GM21528 (cell line): ENCODE data around the gene ULK1.

Experiments
- ATAC-seq: cut with Tn5 transposase; IDR thresholded peaks from one replicate; pipeline ENCODE4 v1.9.1; 2021; ENCODE audit warnings: mild to moderate bottlenecking, moderate library complexity; ENCODE audit not compliant: unreplicated experiment, low FRiP score

Gene ULK1

GRCh38 chr12:131894313-131894860, at the start of gene ULK1:
Gene ULK1, plus strand, starts transcription at chr12:131894622. Its CDS starts 380 bp downstream, at chr12:131895002.
- ATAC-seq: peak; percentile 77

GRCh38 chr12:131844656-131845055, 49.8 kb upstream of the ULK1 start:
- no peak for ATAC-seq

DNA sequence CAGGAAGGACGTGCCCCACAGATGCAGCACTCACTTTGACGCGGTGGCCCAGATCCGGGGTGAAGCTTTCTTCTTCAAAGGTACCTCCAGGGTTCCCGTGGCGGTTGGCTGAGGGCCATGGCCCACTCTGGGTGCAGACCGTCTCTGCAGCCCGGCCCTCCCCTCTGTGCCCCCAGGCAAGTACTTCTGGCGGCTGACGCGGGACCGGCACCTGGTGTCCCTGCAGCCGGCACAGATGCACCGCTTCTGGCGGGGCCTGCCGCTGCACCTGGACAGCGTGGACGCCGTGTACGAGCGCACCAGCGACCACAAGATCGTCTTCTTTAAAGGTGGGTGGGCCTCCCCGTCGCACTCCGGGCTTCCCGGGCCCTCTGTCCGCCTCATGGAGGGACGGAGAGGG, 49.3 kb upstream of the ULK1 start:
- ATAC-seq: no peak

DNA sequence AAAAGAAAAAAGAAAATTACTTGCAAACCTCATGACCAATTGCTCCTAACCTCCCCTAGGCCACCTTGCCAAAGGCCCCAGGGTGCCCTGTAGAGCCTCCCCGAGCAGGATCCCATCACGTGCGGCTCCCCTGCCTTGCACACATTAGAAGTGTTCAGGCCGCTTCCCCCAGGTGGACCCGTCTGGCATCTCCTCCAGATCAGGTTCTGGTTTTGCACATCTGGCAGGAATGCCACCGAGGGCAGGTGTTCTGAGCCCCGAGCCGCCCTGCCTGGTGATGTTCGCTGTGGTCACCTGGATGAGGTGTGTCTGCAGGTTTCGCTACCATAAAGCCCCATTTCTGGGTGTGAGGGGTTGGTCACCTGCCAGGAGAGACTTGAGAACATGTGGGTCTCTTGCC, 47.0 kb upstream of the ULK1 start:
- no peak for ATAC-seq

GRCh38 chr12:131848753-131849152, 45.7 kb upstream of the ULK1 start:
- no peak for ATAC-seq

DNA sequence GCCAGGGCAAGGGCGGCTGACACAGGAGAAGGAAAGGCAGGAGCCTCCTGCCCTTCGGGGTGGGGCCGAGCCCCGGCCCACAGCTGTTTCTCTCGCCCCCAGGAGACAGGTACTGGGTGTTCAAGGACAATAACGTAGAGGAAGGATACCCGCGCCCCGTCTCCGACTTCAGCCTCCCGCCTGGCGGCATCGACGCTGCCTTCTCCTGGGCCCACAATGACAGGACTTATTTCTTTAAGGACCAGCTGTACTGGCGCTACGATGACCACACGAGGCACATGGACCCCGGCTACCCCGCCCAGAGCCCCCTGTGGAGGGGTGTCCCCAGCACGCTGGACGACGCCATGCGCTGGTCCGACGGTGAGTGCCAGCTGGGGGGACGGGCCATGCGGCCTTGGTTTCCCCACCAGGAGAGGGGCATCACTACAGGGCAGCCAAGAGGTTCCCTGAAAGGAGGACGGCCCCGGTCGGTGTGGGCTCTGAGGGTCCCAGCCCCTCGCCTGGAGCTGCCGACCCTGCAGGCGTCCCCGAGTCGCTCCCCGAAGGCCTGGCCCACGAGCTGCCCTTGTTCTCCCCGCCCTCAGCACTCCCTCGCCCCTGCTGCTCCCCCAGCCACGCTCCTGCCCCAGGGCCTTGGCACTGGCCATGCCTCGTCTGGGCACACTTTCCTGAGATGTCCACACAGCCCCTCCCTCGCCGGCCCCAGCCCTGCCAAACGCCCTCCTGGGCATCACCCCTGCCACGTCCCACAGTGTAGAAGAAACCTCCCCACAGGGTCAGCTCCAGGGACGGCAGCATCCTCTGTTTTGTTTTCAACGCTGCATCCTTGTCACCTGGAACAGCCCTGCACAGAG, 44.5 kb upstream of the ULK1 start:
- ATAC-seq: no peak

DNA sequence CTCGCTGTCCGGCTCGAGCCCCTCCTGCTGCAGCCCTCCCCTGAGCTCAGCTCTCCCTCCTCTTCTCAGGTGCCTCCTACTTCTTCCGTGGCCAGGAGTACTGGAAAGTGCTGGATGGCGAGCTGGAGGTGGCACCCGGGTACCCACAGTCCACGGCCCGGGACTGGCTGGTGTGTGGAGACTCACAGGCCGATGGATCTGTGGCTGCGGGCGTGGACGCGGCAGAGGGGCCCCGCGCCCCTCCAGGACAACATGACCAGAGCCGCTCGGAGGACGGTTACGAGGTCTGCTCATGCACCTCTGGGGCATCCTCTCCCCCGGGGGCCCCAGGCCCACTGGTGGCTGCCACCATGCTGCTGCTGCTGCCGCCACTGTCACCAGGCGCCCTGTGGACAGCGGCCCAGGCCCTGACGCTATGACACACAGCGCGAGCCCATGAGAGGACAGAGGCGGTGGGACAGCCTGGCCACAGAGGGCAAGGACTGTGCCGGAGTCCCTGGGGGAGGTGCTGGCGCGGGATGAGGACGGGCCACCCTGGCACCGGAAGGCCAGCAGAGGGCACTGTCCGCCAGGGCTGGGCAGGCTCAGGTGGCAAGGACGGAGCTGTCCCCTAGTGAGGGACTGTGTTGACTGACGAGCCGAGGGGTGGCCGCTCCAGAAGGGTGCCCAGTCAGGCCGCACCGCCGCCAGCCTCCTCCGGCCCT, 43.4 kb upstream of the ULK1 start:
- no peak for ATAC-seq

DNA sequence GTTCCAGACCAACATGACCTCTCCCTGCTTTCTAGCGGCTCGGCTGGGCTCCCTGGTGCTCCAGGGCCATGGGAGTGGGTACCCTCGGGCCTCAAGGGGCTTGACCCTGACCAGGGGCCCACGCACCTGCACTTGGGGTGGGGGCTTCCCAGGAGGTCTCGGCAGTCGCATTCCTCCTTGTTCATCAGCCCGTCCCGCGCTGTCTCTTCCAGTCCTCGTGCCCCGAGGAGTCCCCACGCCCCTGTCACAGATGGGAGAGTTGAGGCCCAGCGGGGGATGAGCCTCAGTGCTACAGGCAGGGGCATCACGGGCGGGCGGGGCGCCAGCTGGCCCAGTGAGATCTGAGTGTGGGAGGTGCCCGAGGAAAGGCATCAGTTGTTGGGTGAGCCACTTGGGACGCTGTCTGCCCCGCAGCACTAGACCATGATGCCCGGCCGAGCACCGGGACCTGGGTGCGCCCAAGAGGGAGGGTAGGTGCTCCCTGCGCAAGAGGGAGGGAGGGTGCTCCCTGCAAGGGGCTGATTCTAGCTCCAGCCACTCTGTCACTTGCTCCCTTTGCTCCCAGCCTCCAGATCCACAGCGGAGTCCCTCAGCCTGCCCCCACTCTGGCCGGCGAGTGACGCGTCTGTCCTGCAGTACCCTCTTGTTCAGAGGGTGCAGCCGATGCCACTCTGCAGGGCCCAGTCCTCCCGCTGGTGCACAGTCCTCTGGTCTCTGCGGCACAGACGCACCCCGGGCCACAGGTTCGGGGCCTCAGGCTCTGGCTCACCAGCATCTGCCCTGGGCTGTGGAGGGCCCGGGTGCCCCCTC, 42.5 kb upstream of the ULK1 start:
- no peak for ATAC-seq

DNA sequence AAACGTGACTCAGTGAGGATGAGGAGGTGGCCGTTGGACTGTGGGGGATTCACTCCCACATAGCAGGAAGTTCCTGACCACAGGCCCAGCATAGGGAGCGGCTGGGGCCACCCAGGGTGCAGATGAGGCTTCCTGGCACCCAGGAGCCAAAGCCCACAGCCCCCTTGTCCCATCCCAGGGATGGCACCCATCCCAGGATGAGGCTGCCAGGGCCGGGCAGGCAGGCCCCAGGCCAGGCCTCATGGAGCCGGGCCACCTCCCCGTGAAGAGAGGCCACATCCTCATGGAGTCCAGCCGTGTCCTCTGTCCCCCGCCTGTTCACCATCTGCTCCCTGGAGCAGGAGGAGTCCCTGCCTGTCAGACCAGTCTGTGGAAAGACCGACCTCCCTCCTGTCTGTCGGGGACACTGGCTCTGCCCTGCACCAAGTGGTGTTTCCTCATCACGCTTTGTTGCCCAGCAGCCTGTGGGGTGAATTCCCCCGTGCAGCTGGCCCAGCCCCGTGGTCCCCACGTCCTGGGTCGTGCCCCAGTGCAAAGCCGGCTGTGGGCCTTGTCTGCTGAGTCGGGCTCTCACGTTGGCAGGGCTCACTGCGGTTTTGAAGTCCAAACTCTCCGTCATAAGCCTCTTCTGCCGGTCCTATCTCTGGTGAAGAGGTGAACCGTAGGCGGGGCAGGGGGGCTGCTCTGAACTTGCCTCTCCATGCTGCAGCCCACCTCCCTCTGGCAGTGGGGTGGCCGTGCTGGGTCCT, 41.7 kb upstream of the ULK1 start:
- no peak for ATAC-seq

DNA sequence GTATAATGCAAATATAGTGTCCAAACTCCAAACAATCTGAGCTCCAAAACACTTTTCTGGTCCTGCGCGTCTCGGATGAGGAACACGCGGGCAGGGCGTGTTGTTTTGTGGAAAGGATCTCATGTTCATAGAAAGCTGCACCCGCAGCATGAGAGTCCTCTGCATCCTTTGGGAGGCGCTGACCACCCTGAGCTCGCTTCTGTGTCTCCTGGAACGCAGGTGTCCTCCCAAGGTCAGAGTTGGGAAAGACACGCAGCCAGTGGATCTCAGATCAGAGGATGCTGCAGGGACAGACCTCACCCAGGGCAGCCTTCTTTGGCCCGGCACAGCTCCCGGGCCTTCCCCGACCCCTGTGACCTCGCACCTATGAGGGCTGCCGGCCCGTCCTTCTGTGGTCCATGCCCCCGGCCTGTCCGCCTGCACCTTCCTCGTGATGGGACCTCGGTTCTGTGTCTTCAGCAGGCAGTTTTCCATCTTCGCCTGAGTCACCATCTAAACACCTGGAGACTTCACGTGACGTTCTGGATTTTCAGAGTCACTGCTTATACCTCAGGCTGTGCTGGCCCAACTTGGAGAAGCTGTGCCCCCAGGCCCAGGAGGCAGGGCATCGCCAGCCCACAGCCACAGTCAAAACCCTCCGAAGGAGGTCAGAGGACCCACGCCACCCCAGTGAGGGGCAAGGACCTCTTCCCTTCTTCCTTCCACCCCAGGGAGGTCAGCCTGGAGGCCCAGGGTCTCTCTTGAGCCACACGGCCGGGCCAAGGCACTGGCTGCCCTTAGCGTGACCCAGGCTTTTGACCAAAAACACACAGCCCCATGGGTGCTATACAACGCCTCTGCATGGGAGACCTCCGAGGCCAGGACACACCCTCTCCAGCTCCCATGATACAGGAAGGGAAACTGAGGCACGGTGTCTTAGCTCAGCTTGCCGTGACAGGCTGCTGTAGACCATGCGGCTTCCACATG, 40.3 kb upstream of the ULK1 start:
- ATAC-seq: no peak

DNA sequence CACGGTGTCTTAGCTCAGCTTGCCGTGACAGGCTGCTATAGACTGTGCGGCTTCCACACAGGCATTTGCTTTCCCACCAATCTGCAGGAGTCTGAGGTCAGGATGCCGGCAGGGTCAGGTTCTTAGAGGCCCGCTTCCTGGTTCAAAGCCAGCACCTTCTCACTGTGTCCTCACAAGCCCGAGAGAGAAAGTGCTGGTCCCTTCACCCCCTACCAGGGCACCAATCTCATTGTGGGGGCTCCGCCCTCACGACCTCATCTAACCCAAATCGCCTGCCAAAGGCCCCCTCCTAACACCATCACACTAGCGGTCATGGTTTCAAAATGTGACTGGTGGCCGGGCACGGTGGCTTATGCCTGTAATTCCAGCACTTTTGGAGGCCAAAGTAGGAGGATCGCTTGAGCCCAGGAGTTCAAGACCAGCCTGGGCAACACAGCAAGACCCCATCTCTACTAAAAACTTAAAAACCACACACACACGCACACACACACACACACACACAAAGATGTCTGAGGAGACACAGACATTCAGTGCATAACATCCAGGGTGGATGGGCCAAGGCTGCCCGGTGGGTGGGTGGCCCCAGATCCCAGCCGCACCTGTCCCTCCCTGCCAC, 39.5 kb upstream of the ULK1 start:
- no peak for ATAC-seq

GRCh38 chr12:131855521-131856142, 38.8 kb upstream of the ULK1 start:
- ATAC-seq: no peak

DNA sequence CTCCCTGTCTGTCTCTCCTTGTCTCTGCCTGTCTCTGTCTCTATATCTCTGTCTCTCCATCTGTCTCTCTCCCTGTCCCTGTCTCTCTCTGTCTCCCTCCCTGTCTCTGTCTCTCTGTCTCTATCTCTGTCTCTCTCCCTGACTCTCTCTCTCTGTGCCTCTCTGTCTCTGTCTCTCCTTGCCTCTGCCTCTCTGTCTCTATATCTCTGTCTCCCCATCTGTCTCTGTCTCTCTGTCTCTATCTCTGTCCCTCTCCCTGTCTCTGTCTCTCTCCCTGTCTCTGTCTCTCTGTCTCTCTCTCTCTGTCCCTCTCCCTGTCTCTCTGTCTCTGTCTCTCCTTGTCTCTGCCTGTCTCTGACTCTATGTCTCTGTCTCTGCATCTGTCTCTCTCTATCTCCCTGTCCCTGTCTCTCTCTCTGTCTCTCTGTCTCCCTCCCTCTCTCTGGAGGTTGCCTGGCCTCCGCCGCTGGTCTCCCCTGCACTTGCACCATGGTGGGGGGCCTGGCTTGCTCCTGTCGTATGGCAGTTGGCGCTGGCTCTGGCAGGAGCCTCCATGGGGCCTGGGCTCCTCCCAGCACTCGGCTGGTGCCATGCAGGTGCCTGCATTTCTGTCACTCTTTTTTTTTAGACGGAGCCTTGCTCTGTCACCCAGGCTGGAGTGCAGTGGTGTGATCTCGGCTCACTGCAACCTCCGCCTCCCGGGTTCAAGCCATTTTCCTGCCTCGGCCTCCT, 37.9 kb upstream of the ULK1 start:
- no peak for ATAC-seq

DNA sequence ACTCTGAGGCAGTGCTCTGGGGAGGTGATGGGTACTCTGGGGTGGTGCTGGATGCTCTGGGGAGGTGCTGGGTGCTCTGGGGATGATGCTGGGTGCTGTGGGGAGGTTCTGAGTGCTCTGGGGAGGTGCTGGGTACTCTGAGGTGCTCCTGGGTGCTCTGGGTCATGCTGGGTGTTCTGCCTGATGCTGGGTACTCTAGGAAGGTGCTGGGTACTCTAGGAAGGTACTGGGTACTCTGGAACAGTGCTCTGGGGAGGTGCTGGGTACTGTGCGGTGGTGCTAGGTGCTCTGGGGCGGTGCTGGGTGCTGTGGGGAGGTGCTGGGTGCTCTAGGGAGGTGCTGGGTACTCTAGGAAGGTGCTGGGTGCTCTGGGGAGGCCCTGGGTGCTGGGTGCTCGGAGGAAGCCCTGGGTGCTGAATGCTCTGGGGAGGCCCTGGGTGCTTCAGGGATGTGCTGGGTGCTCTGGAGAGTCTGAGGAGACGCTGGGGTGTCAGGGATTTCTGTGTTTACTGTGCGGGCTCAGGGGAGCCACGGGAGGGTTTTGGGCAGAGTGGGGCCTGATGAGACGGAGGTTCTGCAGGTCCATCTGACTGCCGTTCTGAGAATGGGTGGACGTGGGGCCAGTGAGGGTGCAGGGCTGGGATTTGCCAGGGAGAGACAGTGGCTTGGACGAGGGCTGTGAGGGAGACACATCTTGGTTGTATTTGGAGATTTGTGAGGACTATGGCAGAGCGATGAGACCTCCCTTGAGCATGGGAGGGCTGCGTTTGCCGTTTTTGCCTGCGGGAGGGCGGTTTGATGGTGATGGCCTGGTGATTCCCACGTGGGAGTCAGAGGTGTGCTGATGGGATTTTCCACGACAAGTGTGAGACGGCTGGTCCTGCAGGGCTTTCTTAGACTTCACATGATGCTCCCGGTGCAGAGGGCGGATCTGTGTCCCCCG, 36.2 kb upstream of the ULK1 start:
- ATAC-seq: no peak

DNA sequence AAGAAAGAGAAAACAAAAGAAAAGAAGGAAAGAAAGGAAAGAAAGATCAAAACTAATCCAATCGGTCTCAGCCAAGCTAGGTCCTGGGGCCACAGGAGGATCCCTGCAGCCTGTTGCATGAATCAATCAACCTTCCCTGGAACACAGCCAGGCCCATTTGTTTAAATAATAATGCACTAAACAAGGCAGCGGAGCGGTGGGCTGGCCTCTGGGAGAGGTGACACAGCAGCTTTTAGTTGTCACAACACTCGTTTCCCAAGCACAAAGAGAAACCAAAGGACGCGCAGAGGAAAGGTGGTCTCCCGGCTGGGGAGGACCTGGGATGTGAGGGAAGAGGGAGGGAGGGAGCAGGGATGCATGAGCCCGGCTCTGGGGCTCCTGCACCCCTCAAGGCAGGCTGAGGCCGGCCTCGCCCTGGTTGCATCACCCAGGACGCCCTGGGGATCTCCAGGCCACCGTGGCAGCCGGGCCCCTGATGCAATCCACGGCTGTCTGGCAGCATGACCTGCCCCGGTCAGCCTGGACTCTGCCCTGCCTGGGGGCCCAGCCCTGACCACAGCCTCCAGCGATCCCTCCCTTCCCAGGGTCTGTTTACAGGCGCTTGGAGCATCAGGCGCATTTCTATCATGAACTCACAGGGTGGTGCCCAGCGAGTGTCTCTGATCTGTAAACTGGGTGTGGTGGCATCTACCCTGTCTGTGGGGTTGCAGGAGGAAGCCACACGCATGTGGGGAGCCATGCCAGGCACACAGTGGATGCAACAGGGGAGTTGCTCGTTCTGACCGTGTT, 33.8 kb upstream of the ULK1 start:
- no peak for ATAC-seq
